Measurements from ENCODE around the gene ALCAM.

- TF ChIP-seq CTCF (IDR thresholded peaks at IDR 0.05) (no peak), POLR2A (IDR thresholded peaks at IDR 0.05) (no peak)
Observed at GRCh38 chr3:105440113-105440512, 73.4 kb downstream of the ALCAM start.
